Measurements from ENCODE around the gene PIEZO1.

PIEZO1 gene

DNA sequence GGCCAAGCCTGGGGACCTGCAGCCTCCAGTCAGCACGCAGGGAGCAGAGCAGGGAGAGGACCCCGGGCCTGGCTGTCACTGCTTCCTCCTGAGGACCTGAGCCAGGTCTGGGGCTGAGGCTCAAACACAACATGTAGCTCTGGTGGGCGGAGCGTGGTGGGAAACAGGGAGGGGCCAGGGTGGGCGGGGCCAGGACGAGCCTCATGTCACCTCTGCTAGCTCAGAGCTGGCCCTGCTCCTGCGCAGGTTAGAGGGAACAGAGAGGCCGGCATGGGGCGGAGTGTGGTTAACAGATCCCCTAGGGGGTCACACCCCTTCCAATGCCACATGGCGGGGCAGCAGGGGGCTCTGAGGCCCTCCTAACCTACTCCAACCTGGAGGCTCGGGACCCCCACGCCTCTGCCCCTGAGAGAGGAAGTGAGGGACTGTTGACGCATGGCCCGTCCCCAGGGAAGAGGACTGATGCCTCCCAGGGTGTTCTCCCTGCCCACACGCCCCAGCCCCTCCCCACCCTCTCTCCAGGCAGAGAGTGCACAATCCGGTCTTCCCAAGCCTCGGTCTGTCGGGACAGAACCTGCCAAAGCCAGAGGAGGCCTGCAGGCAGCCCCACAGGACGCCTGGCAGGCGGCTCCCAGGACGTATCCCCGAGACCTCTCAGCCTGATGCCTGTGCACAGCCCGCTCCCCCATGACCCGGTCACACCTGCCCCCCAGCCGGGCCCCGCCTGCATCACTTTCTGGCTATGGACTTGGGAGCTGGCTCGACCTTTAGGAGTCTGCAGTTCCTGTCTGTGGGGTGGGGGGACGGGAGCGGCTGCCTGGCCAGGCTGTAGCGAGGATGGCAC is 15.2 kb downstream of the PIEZO1 start:
- peak in 1 of 3 donors; percentile 10 for DNase-seq (ENCODE audit: low read depth in 3 of 3)

GRCh38 chr16:88768071-88768783 is 16.8 kb downstream of the PIEZO1 start:
- DNase-seq (ENCODE audit: low read depth in 3 of 3): no peak

GRCh38 chr16:88767546-88768070 is 17.4 kb downstream of the PIEZO1 start:
- DNase-seq (ENCODE audit: low read depth in 3 of 3): no peak

DNA sequence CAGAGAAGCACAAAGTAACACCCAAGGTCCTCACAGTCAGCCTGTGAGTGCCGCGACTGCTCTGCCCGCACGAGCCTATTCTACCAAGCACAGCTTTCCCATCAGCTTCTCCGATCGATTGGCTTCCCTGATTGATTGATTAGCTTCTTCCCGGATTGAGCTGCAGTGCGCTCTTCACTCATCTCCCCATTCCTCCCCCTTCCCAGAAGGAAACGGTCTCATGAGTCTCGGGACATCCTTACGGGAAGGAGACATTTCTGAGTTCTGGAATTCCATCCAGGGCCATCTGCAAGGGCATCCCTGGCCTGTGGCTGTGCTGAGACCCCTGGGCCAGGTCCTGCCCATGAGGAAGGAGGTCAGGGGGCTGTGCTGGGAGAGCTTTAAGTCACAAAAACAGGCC is 18.0 kb downstream of the PIEZO1 start:
- no peak for DNase-seq (ENCODE audit: low read depth in 3 of 3)

GRCh38 chr16:88764913-88765349 is 20.1 kb downstream of the PIEZO1 start:
- DNase-seq (ENCODE audit: low read depth in 3 of 3): no peak

DNA sequence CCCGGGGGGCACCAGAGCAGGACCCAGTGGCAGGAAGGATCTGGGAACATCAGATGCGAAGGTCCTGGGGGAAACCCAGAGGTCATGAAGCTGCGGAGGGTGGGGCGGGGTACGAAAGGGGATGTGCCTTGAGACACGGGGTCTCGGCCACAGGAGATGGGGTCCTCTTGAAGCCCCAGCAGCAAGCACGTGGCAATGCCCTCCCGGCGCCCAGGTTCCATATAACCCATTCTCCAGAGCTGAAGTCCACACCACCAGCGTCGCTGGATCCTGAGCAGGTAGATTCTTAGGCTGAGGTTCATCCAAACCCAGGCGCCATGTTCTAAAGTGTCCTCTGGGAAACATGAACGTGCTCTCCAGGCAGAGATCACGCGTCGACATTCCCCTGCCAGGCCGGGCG is 20.9 kb downstream of the PIEZO1 start:
- no peak for DNase-seq (ENCODE audit: low read depth in 3 of 3)

GRCh38 chr16:88763502-88764053 is 21.4 kb downstream of the PIEZO1 start:
- DNase-seq (ENCODE audit: low read depth in 3 of 3): no peak

- no peak for DNase-seq (ENCODE audit: low read depth in 3 of 3)
Observed at GRCh38 chr16:88762941-88763340, 22.1 kb downstream of the PIEZO1 start.

DNA sequence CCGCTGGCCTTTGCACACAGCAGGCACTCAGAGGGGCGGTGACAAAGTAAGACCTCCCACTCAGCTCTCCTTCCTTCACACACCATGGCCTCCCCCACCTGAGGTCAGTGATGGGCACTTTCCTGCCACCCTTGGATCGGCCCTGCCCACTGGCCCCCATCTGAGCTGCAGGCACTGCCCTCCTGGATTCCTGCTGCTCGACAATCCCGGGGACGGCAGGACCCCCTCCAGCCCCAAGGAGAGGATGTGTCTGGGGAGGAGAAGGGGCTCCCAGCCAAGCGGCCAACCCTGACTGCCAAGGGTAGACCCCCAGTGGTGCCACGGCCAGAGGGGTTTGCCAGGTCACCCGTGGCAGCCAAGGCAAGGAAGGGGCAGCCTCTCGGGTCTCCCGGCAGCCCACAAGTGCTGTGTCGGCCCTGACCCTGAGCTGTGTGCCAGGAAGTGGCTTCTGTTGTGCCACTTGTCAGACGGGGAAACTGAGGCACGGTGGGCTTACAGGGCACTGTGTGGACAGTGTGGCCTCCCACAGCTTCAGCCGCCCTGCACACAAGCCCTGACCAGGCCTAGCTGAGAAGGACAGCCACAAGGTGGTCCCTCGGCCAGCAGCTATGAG is 22.7 kb downstream of the PIEZO1 start:
- DNase-seq (ENCODE audit: low read depth in 3 of 3): no peak

DNA sequence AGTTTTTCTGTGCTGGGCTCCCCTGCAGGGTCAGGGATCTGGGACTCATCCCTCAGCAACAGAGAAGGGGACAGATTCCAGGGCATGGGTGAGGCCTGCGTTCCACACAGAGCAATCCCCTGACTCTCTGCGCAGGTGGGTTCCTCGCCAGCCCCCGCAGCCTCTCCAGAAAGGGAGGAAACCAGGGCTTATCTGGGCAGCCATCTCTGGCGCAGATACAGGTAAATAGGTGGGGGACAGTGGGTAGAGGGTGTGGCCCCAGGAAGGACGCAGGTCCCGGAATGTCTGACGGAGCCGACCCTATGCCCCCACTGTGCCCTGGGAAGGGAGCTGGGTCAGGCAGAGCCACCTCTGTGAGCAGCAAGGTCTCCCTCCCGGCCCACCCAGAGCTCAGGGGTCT is 23.2 kb downstream of the PIEZO1 start:
- DNase-seq (ENCODE audit: low read depth in 3 of 3): no peak

GRCh38 chr16:88761143-88761534 is 23.9 kb downstream of the PIEZO1 start:
- no peak for DNase-seq (ENCODE audit: low read depth in 3 of 3)

- DNase-seq (ENCODE audit: low read depth in 3 of 3): no peak
Observed at GRCh38 chr16:88760424-88761142, 24.4 kb downstream of the PIEZO1 start.

DNA sequence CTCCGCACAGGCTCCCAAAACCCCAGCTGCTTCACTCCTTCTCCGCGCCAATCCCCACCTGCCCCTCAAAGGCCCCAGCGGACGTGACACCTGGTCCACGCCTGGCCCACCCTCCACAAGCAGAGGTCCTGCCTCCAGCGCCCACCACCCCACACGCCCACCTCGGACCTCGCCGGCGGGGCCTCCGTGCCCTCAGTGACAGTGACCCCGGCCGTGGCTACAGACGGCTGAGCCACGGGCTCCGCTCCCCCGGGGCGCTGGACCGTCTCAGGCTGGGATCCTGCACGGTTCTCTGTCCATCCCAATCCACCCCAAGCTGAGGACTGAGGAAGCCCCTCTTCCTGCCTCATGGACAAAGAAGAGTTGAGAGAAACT is 25.1 kb downstream of the PIEZO1 start:
- DNase-seq (ENCODE audit: low read depth in 3 of 3): no peak

- no peak for DNase-seq (ENCODE audit: low read depth in 3 of 3)
Observed at GRCh38 chr16:88759245-88759975, 25.6 kb downstream of the PIEZO1 start.

GRCh38 chr16:88758944-88759244 is 26.1 kb downstream of the PIEZO1 start:
- DNase-seq (ENCODE audit: low read depth in 3 of 3): no peak

DNA sequence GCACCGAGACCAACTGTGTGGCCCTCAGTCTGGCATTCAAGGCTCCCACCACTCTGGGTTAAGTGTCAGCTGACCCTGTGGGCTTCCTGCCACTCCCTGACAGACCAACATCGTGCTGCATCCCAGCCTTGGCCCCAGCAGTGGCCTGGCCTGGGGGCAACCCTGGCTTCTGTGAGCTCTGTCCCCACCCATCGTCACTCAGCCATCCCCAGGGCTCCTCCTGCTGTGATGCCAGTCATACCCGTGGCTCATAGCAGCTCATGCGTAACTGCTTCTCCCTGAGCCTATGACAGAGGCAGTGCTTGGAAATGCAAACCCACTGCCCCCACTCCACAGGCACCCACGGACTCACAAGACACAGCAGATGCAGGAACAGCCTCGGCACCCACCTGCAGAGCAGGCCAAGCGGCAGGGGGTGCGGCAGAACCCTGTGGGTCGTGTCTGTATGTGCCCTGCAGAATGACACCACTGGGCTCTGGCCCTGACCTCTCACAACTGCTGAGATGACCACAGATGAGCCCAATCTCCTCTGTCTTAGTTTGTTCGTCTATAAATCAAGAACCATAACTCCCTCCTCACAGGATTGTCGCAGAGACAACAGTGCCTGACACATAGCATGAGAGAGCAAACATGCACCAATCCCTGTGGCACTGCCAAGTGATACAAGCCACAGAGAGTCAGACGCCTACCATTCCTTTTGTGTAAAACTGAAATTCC is 26.6 kb downstream of the PIEZO1 start:
- DNase-seq (ENCODE audit: low read depth in 3 of 3): no peak

DNA sequence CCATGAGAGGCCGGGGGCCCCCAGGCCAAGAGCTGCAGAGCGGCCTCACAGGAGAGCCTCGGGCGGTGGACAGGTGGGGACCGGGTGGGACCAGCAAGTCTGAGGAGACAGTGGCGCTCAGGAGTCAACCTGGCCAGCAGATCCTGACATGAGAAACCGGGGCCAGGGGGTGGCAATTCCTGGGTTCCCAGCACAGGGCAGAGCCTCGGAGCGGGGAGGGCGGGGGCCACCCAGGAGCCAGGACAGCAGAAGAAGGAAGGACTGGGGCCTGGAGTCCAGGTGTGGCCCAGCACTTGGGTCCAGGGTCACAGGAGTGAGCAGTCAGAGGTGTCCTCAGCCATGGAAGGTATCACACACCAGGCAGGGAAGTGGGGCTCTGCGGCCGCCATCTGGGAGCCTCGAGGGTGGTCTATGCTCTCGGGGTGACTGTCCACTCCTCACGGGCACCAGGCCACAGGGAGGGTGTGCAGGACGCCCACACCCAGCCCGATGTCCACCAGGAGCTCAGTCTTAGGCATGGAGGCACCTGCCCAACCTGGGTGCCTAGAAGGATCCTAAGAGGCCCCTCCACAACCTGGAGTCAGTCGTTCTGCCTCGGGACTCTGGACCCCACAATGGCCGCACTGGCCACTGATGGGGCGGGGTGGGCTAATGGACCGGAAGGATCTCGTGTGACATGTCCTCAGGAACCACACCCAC is 29.1 kb downstream of the PIEZO1 start:
- DNase-seq (ENCODE audit: low read depth in 3 of 3): no peak

DNA sequence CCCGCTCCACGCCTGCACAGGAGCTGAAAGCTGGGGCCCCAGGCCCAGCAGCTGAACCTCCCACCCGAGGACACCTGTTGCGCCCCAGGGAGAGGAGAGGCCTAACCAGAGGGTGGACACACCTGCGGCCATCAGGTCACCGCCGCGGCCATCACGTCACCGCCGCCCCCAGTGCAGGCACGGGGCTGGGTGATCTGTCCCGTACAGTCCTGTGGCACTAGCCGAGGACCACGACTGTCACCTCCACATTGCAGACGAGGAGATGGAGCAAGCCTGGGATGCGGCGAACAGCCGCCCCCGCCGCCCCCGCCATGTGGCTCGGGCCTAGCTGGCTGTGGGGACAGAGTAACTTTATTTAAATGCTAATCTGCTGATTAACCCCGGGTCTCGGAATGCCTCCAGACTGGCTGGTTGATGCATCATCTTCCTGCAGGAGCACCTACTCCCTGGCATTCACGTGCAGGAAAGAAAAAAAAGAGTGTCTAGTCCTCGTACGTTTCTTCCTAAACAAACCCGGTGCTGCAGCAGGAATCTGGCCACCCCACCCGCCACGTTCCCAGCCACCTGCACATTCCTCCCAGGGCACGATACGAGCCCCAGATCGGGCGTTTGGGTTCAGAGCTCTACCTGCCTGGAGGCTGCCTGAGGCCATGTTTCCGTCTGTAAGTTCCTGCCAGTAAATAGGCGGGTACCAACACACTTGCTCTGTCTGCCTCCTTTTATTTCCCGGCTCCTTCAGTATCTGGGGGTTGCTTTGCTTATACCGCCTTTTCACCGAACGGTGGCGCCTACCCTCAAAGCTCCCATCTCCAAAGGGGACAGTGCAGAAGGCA is 29.9 kb downstream of the PIEZO1 start:
- DNase-seq (ENCODE audit: low read depth in 3 of 3): no peak
